ENCODE data around the gene ABHD8.

- TF ChIP-seq CTCF (IDR thresholded peaks at IDR 0.05; ENCODE audit: low read depth, low read length, poor library complexity, severe bottlenecking) (no peak), EZH2phosphoT487 (IDR thresholded peaks at IDR 0.05; ENCODE audit: borderline replicate concordance, low read length) (no peak)
These were observed 48.0 kb downstream of the ABHD8 start for GRCh38 chr19:17255150-17255621.
